Hypothalamus (tissue), 51 donors: ENCODE measurements around the gene HSD17B1.

ENCODE experiments used
- DNase-seq, 51 donors: peaks; one replicate each; lab custom pipeline; 2025; lab: John Stamatoyannopoulos, UW

The HSD17B1 gene

DNA sequence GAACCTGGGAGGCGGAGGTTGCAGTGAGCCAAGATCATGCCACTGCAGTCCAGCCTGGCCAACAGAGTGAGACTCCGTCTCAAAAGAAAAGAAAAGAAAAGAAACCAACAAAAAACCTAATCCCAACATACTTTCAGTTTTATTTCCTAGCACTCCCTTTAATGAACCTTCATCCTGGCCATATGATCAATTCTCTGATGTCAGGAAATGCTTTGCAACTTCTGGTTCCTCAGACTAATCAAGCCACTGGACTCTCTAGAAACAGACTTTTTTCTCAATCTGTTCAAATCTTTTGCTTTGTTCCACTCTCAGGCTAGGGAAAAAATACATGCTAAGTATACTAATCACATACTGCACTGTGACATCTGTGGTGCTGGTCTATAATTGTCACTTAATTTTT, 38.2 kb downstream of the HSD17B1 start:
- no peak for DNase-seq

DNA sequence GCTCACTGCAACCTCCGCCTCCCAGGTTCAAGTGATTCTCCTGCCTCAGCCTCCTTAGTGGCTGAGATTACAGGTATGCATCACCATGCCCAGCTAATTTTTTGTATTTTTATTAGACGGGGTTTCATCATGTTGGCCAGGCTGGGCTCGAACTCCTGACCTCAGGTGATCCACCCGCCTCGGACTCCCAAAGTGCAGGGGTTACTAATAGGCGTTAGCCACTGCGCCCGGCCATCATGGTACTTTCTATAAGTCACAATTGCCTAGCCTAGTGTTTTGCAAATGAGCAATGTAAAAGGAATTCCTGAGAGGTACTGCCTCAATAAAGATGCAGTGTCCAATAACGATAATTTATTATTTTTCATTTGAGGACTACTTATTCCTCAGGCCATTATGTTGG, 38.7 kb downstream of the HSD17B1 start:
- DNase-seq, result no peak

DNA sequence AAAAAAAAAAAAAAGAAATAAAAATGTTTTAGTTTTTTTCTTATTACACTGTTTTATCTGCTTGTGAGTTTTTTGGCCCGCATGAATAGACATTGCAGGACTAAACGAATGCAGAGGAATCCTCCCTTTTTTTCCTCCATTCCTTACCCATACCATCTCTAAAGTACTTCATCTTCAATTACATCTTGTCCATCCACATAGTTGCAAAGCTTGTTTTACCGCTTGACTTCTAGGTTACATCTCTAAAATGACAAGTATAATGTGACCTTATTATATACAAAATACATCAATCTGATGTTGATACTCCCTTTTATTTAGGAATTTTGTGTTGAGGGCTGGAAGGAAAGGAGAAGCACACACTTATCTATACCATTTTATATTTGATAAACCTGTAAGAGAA, 43.7 kb downstream of the HSD17B1 start:
- no peak for DNase-seq

DNA sequence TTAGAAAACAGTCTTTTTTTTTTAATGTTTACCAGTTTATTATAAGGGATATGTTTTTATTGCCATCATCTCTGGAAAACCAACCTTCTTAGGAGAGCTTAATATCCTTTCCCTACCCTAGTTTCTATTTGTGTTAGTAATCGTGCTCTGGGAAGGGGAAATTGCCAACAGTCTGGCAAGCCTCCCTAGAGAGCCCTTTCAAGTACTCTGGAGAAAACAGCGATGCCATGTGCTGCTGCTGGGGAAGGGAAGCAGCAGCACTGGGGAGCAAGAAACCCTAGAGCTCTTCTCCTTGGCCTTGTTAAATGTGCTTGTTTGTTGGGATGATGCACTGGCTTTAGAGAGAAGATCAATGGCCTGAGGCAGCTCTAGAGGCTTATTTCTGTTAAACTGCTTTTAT, 46.2 kb downstream of the HSD17B1 start:
- peak in 18 of 51 donors; percentile 1 to 36 (median 7) for DNase-seq

DNA sequence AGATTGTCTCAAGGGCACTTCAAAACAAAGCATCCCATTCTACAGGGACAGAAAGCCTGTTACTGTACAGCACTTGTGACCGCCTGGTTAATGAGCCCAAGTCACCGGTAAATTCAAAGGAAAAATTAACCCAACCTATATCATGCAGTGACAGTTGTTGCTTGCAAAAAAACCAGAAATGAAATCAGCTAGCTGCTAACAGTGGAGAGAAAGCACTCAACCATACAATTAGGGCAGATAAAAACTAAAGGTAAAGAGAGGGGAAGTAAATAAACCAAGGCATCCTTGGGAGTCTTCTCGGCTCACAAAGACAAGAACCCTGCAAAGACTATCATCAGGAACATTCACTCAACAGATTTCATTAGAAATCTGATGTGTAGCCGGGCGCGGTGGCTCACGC, 50.6 kb downstream of the HSD17B1 start:
- DNase-seq, result no peak
